AG10803 (cell line): ENCODE results near the gene CACNA1D.

ENCODE experiments used
- DNase-seq: peaks from one replicate; pipeline ENCODE4 v3.0.0; 2010; ENCODE audit warnings: low read depth
- H3K4me3 ChIP-seq: 2 replicates; pipeline ENCODE4 v1.5.1; 2011; ENCODE audit warnings: mild to moderate bottlenecking, low read length, control low read depth
- CTCF ChIP-seq: conservative IDR thresholded peaks from 2 replicates; pipeline ENCODE4 v1.5.1; 2011; ENCODE audit warnings: mild to moderate bottlenecking, low read length, control low read depth, inconsistent platforms

The CACNA1D gene

GRCh38 chr3:53502737-53503136 lies 8.3 kb downstream of the CACNA1D start:
- no peak for TF ChIP-seq CTCF
- H3K4me3 ChIP-seq, result no peak overlapping the region
- DNase-seq, result no peak

- no peak for TF ChIP-seq CTCF
Observed at GRCh38 chr3:53503195-53503594, 8.8 kb downstream of the CACNA1D start.

GRCh38 chr3:53506110-53506762 lies 11.8 kb downstream of the CACNA1D start:
- no peak for TF ChIP-seq CTCF
- no peak overlapping the region for H3K4me3 ChIP-seq
- DNase-seq, result no peak

More at GRCh38 chr3:53503195-53503594, 8.8 kb downstream of the CACNA1D start:
- DNase-seq, result no peak
- no peak overlapping the region for H3K4me3 ChIP-seq

GRCh38 chr3:53506763-53507145 lies 12.3 kb downstream of the CACNA1D start:
- DNase-seq, result no peak
- H3K4me3 ChIP-seq, result no peak overlapping the region
- no peak for TF ChIP-seq CTCF

- no peak for DNase-seq
- no peak overlapping the region for H3K4me3 ChIP-seq
- no peak for TF ChIP-seq CTCF
Observed at GRCh38 chr3:53509494-53509893, 15.1 kb downstream of the CACNA1D start.

GRCh38 chr3:53510508-53510907 lies 16.1 kb downstream of the CACNA1D start:
- H3K4me3 ChIP-seq, result no peak overlapping the region
- TF ChIP-seq CTCF, result no peak
- DNase-seq, result no peak

- TF ChIP-seq CTCF, result no peak
- no peak for DNase-seq
- no peak overlapping the region for H3K4me3 ChIP-seq
Observed at GRCh38 chr3:53511246-53511645, 16.8 kb downstream of the CACNA1D start.
